ENCODE measurements around the gene MKNK2.
"Not testable (repeated sequence)": the region's sequence is repeated elsewhere in the genome, so short reads cannot be mapped to it uniquely, and the experiment has no call there.

Gene MKNK2

GRCh38 chr19:2037651-2038255 lies 13.3 kb downstream of the MKNK2 start:
- H3K27me3 ChIP-seq (ENCODE audit: insufficient read depth, low read depth, severe bottlenecking) = no peaks in the 10 kb centered on the region
- H3K9me3 ChIP-seq (ENCODE audit: severe bottlenecking) = peaks cover 7% of the 10 kb centered on the region
- no peak overlapping the region for H3K27ac ChIP-seq
- peaks cover 26% of the 10 kb centered on the region for H3K36me3 ChIP-seq
- DNase-seq = no peak
- no peak for TF ChIP-seq CTCF (IDR thresholded peaks at IDR 0.05; ENCODE audit: low read depth, low read length)
- no peak overlapping the region for H3K4me3 ChIP-seq (ENCODE audit: low read depth, low read length)

GRCh38 chr19:2036424-2036823 lies 14.6 kb downstream of the MKNK2 start:
- Histone ChIP-seq H3K9me3 (ENCODE audit: severe bottlenecking) (peaks cover 7% of the 10 kb centered on the region), H3K27ac (no peak overlapping the region), H3K36me3 (peaks cover 20% of the 10 kb centered on the region), H3K27me3 (ENCODE audit: insufficient read depth, low read depth, severe bottlenecking) (no peaks in the 10 kb centered on the region), H3K4me3 (ENCODE audit: low read depth, low read length) (no peak overlapping the region)
- TF ChIP-seq CTCF (IDR thresholded peaks at IDR 0.05; ENCODE audit: low read depth, low read length) = no peak
- no peak for DNase-seq

GRCh38 chr19:2035590-2035991 lies 15.5 kb downstream of the MKNK2 start:
- Histone ChIP-seq H3K27ac (no peak overlapping the region), H3K4me3 (ENCODE audit: low read depth, low read length) (no peak overlapping the region), H3K9me3 (ENCODE audit: severe bottlenecking) (peaks cover 7% of the 10 kb centered on the region), H3K36me3 (peaks cover 16% of the 10 kb centered on the region), H3K27me3 (ENCODE audit: insufficient read depth, low read depth, severe bottlenecking) (no peaks in the 10 kb centered on the region)
- no peak for TF ChIP-seq CTCF (IDR thresholded peaks at IDR 0.05; ENCODE audit: low read depth, low read length)
- no peak for DNase-seq

GRCh38 chr19:2034729-2035589 lies 16.1 kb downstream of the MKNK2 start:
- TF ChIP-seq CTCF (IDR thresholded peaks at IDR 0.05; ENCODE audit: low read depth, low read length) = no peak
- H3K36me3 ChIP-seq = peaks cover 12% of the 10 kb centered on the region
- no peak overlapping the region for H3K27ac ChIP-seq
- H3K4me3 ChIP-seq (ENCODE audit: low read depth, low read length) = no peak overlapping the region
- DNase-seq = no peak
- no peaks in the 10 kb centered on the region for H3K27me3 ChIP-seq (ENCODE audit: insufficient read depth, low read depth, severe bottlenecking)
- peaks cover 7% of the 10 kb centered on the region for H3K9me3 ChIP-seq (ENCODE audit: severe bottlenecking)

- not testable (repeated sequence) for H3K4me3 ChIP-seq (ENCODE audit: low read depth, low read length); H3K27ac ChIP-seq; DNase-seq
These were observed 16.8 kb downstream of the MKNK2 start for GRCh38 chr19:2034253-2034652.

GRCh38 chr19:2033825-2034159 lies 17.3 kb downstream of the MKNK2 start:
- no peak overlapping the region for H3K4me3 ChIP-seq (ENCODE audit: low read depth, low read length)
- no peak for DNase-seq
- peaks cover 7% of the 10 kb centered on the region for H3K9me3 ChIP-seq (ENCODE audit: severe bottlenecking)
- TF ChIP-seq CTCF (IDR thresholded peaks at IDR 0.05; ENCODE audit: low read depth, low read length) = no peak
- H3K36me3 ChIP-seq = peaks cover 7% of the 10 kb centered on the region
- no peak overlapping the region for H3K27ac ChIP-seq
- no peaks in the 10 kb centered on the region for H3K27me3 ChIP-seq (ENCODE audit: insufficient read depth, low read depth, severe bottlenecking)

More at GRCh38 chr19:2034253-2034652, 16.8 kb downstream of the MKNK2 start:
- peaks cover 11% of the 10 kb centered on the region for H3K36me3 ChIP-seq
- not testable (repeated sequence) for H3K27me3 ChIP-seq (ENCODE audit: insufficient read depth, low read depth, severe bottlenecking); H3K9me3 ChIP-seq (ENCODE audit: severe bottlenecking)
